ENCODE data around the gene PTPRR. TPM values are rescaled to one million over a fixed set of nuclear protein-coding genes. Genes with fewer than 3 reads are reported as not detected.

PTPRR gene
- total and polyA plus RNA-seq, 2 donors (not counting 3 experiments of a cell fraction or from before 2014, with no cell fraction given) = 0.46 to 1.1 TPM

DNA sequence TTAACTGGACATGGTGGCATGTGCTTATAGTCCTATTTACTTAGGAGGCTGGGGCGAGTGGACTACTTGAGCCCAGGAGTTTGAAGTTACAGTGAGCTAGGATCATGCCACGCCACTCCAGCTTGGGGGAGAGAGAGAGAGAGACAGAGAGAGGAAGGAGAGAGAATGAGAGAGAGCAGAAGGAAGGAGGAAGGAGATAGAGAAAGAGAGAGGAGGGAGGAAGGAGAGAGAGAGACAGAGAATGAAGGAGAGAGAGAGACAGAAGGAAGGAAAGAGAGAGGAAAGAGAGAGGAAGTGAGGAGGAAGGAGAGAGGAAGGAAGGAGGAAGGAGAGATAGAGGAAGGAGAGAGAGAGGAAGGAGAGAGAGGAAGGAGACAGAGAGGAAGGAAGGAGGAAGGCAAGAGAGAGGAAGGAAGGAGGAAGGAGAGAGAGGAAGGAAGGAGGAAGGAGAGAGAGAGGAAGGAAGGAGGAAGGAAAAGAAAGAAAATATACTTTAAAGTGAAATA lies 189.8 kb downstream of the PTPRR start:
- intact Hi-C loops (cut with micrococcal nuclease) = loop anchor here (1.0 to 10.0 kb wide), 6 partner anchors 328 to 948 kb away; partner anchors contain the start of gene KCNMB4
- Histone ChIP-seq H3K79me2 (ENCODE audit: control insufficient read depth, insufficient read depth, low read length) (no peaks in the 10 kb centered on the region), H3K4me3 (replicated peaks in 1 of 3; ENCODE audit: insufficient read depth in 1 of 3, low read depth in 1 of 3, low read length in 3 of 3) (no peak overlapping the region), H3K4me1 (ENCODE audit: control insufficient read depth, extremely low read depth, insufficient read depth, low read length) (no peaks in the 10 kb centered on the region), H3K27ac (ENCODE audit: insufficient read depth, low read depth, low read length) (no peak overlapping the region), H3K4me2 (ENCODE audit: insufficient read depth, low read length) (no peak overlapping the region), H4K20me1 (replicated peaks; ENCODE audit: control insufficient read depth, extremely low read depth, insufficient read depth, low read length) (no peaks in the 10 kb centered on the region), H3K36me3 (ENCODE audit: control insufficient read depth in 2 of 2, extremely low read depth in 1 of 2, insufficient read depth in 2 of 2, low read length in 2 of 2) (no peaks in the 10 kb centered on the region), H3K9me1 (replicated peaks; ENCODE audit: control insufficient read depth, extremely low read depth, insufficient read depth, low read length) (no peaks in the 10 kb centered on the region), H3K9me3 (replicated peaks; ENCODE audit: control insufficient read depth, insufficient read depth, low read length) (no peaks in the 10 kb centered on the region), H3K9ac (replicated peaks; ENCODE audit: extremely low read depth, insufficient read depth, low read length) (no peak overlapping the region), H3K27me3 (ENCODE audit: control insufficient read depth in 2 of 2, insufficient read depth in 2 of 2, low read length in 2 of 2) (peaks cover 0 to 7% of the 10 kb centered on the region in 2 experiments), H2AFZ (ENCODE audit: low read depth, low read length) (no peak overlapping the region)
- no TSS peak for BruUV-seq (replicated peaks)
- POLR2A ChIA-PET = no interaction called here
- CTCF ChIA-PET = interaction anchor here (0.6 to 4.3 kb wide), 11 partner anchors 12 to 951 kb away, joined by 3 to 61 read pairs (median 9); no protein-coding TSS in a partner anchor
- dilution Hi-C loops (cut with MboI; ENCODE audit: extremely low pct_ligation_motif_present, low sequenced_read_pairs) = no loop called here
- no peak for TF ChIP-seq GATA2 (IDR thresholded peaks at IDR 0.05; ENCODE audit: insufficient read depth, insufficient read length, low read depth, low read length)
- TF ChIP-seq MYC (IDR thresholded peaks at IDR 0.05; ENCODE audit: low read depth, low read length) = no peak
- no peak for TF ChIP-seq POLR2A (IDR thresholded peaks at IDR 0.05; ENCODE audit: low read depth, low read length)
- no peak for TF ChIP-seq JUN (IDR thresholded peaks at IDR 0.05; ENCODE audit: borderline replicate concordance, insufficient read depth, insufficient read length, low read depth)
- TF ChIP-seq EZH2 (IDR thresholded peaks at IDR 0.05; ENCODE audit: borderline replicate concordance, low read depth, low read length, severe bottlenecking) = no peak
- no peak for TF ChIP-seq POLR2AphosphoS5 (IDR thresholded peaks at IDR 0.05; ENCODE audit: insufficient read depth, low read depth, low read length)
- TF ChIP-seq, protein P1, sequence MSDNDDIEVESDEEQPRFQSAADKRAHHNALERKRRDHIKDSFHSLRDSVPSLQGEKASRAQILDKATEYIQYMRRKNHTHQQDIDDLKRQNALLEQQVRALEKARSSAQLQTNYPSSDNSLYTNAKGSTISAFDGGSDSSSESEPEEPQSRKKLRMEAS (IDR thresholded peaks at IDR 0.05; ENCODE audit: insufficient read depth, insufficient read length) = no peak
- no peak for TF ChIP-seq FOS (IDR thresholded peaks at IDR 0.05; ENCODE audit: borderline replicate concordance, insufficient read depth, low read length)
- TF ChIP-seq, protein P2, sequence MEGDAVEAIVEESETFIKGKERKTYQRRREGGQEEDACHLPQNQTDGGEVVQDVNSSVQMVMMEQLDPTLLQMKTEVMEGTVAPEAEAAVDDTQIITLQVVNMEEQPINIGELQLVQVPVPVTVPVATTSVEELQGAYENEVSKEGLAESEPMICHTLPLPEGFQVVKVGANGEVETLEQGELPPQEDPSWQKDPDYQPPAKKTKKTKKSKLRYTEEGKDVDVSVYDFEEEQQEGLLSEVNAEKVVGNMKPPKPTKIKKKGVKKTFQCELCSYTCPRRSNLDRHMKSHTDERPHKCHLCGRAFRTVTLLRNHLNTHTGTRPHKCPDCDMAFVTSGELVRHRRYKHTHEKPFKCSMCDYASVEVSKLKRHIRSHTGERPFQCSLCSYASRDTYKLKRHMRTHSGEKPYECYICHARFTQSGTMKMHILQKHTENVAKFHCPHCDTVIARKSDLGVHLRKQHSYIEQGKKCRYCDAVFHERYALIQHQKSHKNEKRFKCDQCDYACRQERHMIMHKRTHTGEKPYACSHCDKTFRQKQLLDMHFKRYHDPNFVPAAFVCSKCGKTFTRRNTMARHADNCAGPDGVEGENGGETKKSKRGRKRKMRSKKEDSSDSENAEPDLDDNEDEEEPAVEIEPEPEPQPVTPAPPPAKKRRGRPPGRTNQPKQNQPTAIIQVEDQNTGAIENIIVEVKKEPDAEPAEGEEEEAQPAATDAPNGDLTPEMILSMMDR (IDR thresholded peaks at IDR 0.05; ENCODE audit: extremely low read depth in 1 of 2, insufficient read depth in 1 of 2, low read depth in 1 of 2, low read length in 2 of 2) = no peak
- FAIRE-seq = no peak
- no peak for DNase-seq (ENCODE audit: low read depth, low spot score)
